Umbilical cord (tissue), 2 donors: Measurements from ENCODE around the gene RPIA. TPM values are rescaled to one million over a fixed set of nuclear protein-coding genes. Genes with fewer than 3 reads are reported as not detected.

Experiments used
- DNase-seq: peaks from one replicate; pipeline ENCODE4 v3.0.0-alpha.2; 2015; ENCODE audit warnings: low spot score
- total RNA-seq: library from RNA; depleted of rRNA; stranded (reverse); fragments of >200 nt; gene quantifications from one replicate; pipeline ENCODE4 v1.2.3, GENCODE V29; 2014; ENCODE audit warnings: low replicate concordance; ENCODE audit not compliant: insufficient read depth

The RPIA gene
- total RNA-seq, 1 donor from 2014 or later = 6.3 TPM

- no peak for DNase-seq
These were observed 7.0 kb upstream of the RPIA start for GRCh38 chr2:88684519-88684918.

- DNase-seq = no peak
These were observed 5.2 kb upstream of the RPIA start for GRCh38 chr2:88686320-88686719.

DNA sequence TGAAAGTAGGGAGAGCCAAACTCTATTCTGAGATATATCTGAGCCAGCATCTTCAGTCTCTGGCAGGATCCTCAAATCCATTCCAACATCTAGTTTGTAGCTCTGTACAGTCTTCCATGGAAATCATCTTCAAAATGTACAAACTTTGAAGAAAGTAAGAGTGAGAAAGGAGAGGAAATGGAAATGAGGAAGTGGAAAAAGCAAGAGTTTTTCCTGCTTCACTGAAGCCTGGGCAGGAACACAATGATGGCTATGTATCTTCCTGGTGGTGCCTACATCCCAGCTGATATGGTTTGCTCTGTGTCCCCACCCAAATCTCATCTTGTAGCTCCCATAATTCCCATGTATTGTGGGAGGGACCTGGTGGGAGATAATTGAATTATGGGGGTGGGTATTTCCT lies 4.1 kb upstream of the RPIA start:
- no peak for DNase-seq

- no peak for DNase-seq
These were observed 708 bp upstream of the RPIA start for GRCh38 chr2:88690591-88691338.

- peak; percentile 18 for DNase-seq
These were observed 714 bp downstream of the RPIA start for GRCh38 chr2:88692187-88692586.

DNA sequence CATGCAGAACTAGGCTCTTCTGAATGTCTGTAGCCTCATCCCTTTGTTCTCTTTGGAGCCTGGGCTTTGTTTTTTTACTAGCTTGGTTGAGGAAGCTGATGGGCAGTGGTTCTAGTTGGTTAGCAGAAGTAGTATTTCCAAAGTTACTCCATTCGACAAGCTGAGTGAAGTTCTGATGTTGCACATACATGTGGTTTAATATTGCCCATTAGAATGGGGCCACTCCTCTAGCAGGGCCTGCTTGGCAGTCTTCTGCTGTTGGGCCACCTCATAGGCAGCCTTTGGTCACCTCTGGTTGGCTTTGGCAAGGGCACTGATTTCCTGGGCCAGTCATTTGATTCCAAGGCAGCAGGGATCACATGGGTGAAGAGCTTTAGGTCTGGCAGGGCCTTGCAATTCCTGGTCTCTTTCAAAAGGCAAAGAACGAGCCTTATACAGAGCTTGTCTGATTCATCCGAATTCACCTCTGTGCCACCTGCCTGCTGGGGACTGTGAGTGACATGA lies 2.5 kb downstream of the RPIA start:
- no peak for DNase-seq

DNA sequence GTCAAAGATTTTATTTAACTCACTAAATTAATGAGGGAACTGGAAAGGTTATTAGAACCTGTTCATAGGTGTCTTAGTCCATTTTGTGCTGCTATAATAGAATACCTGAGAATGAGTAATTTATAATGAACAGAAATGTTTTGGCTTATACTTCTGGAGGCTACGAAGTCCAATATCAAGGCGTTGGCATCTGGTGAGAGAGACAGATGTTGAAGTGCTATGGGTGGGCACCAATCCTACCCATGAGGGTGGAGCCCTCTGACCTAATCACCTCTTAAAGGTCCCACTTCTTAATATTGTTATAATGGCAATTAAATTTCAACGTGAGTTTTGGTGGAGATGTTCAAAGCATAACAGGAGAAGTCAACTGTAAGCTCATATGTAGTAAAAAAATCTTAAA lies 5.1 kb downstream of the RPIA start:
- no peak for DNase-seq

- no peak for DNase-seq
These were observed 6.0 kb downstream of the RPIA start for GRCh38 chr2:88697370-88698026.

DNA sequence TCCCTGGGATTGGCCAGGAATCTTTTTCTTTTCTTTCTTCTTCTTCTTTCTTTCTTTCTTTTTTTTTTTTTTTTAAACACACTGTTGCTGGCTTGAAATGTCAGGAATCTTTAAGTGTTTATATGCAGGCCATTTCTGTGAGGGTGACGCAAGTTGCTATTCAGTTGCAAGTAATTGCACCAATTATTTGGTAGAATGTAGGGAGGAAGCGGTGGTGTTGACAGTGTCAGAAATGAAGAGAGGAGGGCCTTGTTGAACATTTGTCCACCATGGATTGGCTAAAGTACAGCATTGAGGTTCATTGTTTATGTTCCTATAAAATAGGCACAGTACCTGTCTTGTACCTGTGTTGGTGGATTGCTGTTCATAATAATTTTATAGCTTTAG lies 6.5 kb downstream of the RPIA start:
- no peak for DNase-seq

DNA sequence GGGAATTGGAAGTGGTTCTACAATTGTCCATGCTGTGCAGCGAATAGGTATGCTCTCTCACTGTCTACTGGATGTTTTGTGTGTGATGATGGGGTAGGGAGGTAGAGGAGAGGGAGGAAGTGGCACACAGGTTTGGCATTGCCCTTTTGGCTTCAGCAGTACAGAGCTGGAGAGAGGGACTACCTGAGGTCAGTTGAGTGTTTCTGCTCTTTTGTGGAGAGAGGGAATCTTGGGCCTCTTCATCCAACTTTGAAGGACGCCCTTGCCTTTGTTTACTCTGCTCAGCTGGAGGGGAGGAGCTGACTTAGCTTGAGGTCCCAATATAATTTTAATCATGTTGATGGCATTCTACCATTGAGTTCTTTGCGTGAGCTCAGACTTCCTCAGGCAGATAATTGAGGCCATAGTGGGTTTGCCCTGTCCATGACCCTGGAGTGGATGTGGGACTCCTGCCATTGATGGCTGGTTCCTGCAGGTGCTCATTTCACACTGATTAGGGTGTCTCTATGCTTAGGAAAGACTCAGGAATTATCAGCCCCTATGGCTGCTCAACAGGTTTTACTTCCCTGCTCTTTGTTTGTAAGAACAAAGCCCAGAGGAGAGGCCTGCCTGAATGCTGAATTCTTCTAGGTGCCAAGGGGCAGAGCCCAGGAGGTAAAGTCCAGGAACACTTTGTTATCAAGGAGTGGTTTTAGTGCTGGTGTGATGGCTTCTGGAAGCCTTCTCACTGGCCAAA lies 7.2 kb downstream of the RPIA start:
- DNase-seq = no peak

DNA sequence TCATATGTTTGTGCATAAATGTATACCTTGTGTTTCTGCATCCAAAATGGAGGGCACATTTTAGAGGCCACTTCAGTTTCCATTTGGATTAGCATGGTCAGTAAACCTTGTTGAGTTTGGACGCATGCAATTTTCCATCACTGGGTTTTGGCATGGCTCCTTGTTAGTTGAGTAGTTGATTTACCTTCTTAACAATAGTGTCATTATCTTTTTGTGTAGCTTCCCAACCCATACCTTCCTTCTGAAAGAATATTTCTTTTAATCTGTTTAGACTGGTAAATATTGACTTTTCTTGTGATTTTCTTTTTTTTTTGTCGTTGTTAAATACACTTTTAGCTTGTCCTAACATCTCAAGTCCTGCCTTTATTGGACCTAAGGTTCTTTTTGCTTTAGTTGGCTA lies 15.5 kb downstream of the RPIA start:
- DNase-seq = no peak

GRCh38 chr2:88709181-88709631 lies 17.7 kb downstream of the RPIA start:
- DNase-seq = peak; percentile 16

DNA sequence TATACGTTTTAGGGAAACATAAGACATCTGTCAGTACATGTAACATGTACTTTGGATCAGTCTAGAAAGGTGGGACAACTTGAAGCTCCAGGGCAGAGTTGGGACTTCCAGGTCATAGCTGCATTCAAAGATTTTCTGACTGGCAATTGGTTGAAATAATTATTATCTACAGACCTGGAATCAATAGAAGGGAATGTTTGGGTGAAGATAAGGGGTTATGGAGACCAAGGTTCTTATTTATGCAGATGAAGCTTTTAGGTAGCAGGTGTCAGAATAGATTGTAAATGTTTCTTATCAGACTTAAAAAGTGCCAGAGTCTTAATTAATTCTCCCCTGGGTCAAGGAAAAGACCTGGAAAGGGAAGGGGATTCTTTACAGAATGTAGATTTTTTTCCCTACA lies 19.8 kb downstream of the RPIA start:
- DNase-seq = no peak

DNA sequence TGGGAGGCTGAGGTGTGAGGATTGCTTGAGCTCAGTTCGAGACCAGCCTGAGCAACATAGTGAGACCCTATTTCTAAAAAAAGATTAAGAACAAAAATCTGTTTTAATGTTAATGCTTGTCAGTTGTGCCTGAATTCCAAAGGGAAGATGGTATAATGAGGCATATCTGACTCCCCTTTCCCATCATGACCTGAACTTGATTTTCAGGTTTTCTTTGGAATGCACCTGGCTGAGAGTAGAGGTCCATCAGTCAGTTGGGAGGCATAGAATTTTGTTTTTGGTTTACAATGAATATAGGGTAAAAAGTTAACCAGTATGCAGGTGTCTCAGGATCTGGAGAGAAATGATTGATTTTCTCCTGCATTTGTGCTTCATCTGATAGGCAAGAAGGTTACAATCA lies 20.4 kb downstream of the RPIA start:
- peak; percentile 9 for DNase-seq

DNA sequence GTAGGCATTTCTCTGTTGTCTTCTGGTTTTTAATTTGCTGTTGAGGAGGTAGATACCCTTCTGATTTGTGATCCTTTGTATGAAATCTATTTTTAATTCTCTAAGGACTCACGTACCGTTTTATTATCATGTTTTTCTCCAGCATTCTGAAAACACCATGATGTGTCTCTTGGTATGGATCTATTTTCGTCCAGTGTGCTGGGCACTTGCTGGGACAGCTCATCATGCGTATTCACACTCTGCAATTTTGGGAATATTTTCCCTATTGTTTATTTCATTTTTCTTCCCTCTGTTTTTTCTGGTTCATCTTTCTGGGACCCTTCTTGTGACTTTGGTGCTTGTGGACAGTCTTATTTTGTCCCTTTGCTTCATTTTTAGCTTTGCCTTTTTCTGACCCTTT lies 21.9 kb downstream of the RPIA start:
- no peak for DNase-seq

- no peak for DNase-seq
These were observed 23.2 kb downstream of the RPIA start for GRCh38 chr2:88714667-88715066.

GRCh38 chr2:88720399-88720798 lies 28.9 kb downstream of the RPIA start:
- no peak for DNase-seq

DNA sequence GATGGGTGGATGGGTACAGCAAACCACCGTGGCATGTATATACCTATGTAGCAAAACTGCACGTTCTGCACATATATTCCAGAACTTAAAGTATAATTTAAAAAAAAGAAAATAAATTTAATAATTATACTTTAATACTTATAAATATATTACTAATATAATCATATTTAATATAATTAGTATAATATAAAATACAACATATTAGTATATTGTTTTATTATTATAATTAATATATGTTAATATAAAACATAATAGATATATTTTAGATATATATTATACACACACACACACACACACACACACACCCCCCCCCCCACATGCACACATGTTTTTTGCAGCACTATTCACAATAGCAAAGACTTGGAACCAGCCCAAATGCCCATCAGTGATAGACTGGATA lies 29.8 kb downstream of the RPIA start:
- DNase-seq = no peak

- DNase-seq = no peak
These were observed 33.3 kb downstream of the RPIA start for GRCh38 chr2:88724643-88725332.

GRCh38 chr2:88729061-88729745 lies 37.7 kb downstream of the RPIA start:
- DNase-seq = no peak

DNA sequence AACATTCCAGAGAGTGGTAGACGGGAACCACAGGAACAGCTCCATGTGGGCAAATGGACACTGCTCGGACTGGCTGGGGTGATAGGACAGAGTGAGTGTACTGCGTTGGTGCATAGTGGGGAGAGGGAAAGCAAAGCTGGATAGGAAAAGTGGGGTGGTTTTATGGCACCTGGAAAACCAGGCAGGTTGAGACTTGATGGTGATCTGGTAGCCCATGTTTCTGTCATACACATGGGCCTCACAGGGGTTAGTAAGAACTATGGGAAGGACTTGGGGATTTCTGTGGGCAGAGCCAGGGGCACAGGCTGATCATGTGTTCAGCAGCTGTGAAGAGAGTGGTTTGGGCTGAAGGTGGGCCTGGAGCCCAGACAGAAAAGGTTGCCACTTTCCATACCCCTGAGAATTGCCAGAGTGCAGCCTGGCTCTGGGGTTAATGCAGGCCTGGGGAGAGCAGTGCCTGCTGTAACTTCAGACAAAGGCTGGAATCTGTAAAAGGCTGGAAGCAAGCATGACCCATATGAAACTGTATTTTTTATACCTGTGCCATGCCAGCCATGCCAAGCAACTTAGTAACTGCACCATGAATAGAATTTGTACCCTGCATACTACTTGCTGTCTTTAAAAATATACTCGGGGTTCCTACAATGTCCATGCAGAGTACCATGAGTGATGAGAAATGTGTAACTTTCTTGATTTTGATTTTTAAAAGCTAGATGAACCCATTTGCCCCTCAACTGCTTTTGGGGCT lies 41.9 kb downstream of the RPIA start:
- DNase-seq = no peak
